ENCODE measurements around the gene NDUFAF8. TPM values are rescaled to one million over a fixed set of nuclear protein-coding genes. Genes with fewer than 3 reads are reported as not detected.

NDUFAF8 gene
- polyA plus RNA-seq, 1 donor from 2014 or later, result 76.4 TPM

GRCh38 chr17:81209141-81209540, 30.0 kb upstream of the NDUFAF8 start:
- no peak overlapping the region for H3K27ac ChIP-seq (ENCODE audit: low read length)
- H3K9me2 ChIP-seq (ENCODE audit: insufficient read depth, low read length), result no peaks in the 10 kb centered on the region
- TF ChIP-seq TAF1 (IDR thresholded peaks at IDR 0.05; ENCODE audit: low read depth), result no peak
- no peak for TF ChIP-seq RAD21 (conservative IDR thresholded peaks at IDR 0.05)
- TF ChIP-seq EP300 (conservative IDR thresholded peaks at IDR 0.05; ENCODE audit: poor library complexity, severe bottlenecking), result no peak
- TF ChIP-seq POLR2AphosphoS5 (IDR thresholded peaks at IDR 0.05), result no peak
- no peak for TF ChIP-seq REST (IDR thresholded peaks at IDR 0.05; ENCODE audit: borderline replicate concordance)
- no peak for TF ChIP-seq EZH2 (IDR thresholded peaks at IDR 0.05; ENCODE audit: borderline replicate concordance, insufficient read depth, low read length, poor library complexity, severe bottlenecking)
- no peak for TF ChIP-seq SMC3 (conservative IDR thresholded peaks at IDR 0.05; ENCODE audit: poor library complexity)
- TF ChIP-seq MXI1 (conservative IDR thresholded peaks at IDR 0.05; ENCODE audit: poor library complexity, severe bottlenecking), result no peak
- TF ChIP-seq CTCF (IDR thresholded peaks at IDR 0.05; ENCODE audit: poor library complexity, severe bottlenecking), result no peak
- no peaks in the 10 kb centered on the region for H3K36me3 ChIP-seq (ENCODE audit: insufficient read depth, low read length)
- no peak overlapping the region for H2AFZ ChIP-seq (ENCODE audit: low read depth, low read length)
- H3K79me2 ChIP-seq (replicated peaks; ENCODE audit: insufficient read depth, low read length), result no peaks in the 10 kb centered on the region
- H3K9ac ChIP-seq (ENCODE audit: low read length), result no peak overlapping the region
- H3F3A ChIP-seq (ENCODE audit: insufficient read depth, low read length, poor library complexity, severe bottlenecking), result no peaks in the 10 kb centered on the region
- no peaks in the 10 kb centered on the region for H4K20me1 ChIP-seq (ENCODE audit: insufficient read depth)
- H3K9me3 ChIP-seq (ENCODE audit: low read length), result no peaks in the 10 kb centered on the region
- no peak overlapping the region for H3K4me3 ChIP-seq (ENCODE audit: low read length)
- H3K27me3 ChIP-seq (ENCODE audit: insufficient read depth, low read depth, low read length), result no peaks in the 10 kb centered on the region
- H3K4me2 ChIP-seq (ENCODE audit: low read length), result no peak overlapping the region

GRCh38 chr17:81210466-81210865, 28.7 kb upstream of the NDUFAF8 start:
- no peaks in the 10 kb centered on the region for H3K9me3 ChIP-seq (ENCODE audit: low read length)
- no peaks in the 10 kb centered on the region for H4K20me1 ChIP-seq (ENCODE audit: insufficient read depth)
- no peak overlapping the region for H2AFZ ChIP-seq (ENCODE audit: low read depth, low read length)
- no peak overlapping the region for H3K4me3 ChIP-seq (ENCODE audit: low read length)
- no peak overlapping the region for H3K27ac ChIP-seq (ENCODE audit: low read length)
- H3K9ac ChIP-seq (ENCODE audit: low read length), result no peak overlapping the region
- no peaks in the 10 kb centered on the region for H3K27me3 ChIP-seq (ENCODE audit: insufficient read depth, low read depth, low read length)
- H3K4me2 ChIP-seq (ENCODE audit: low read length), result no peak overlapping the region
- H3F3A ChIP-seq (ENCODE audit: insufficient read depth, low read length, poor library complexity, severe bottlenecking), result no peaks in the 10 kb centered on the region
- TF ChIP-seq EZH2 (IDR thresholded peaks at IDR 0.05; ENCODE audit: borderline replicate concordance, insufficient read depth, low read length, poor library complexity, severe bottlenecking) (no peak), REST (IDR thresholded peaks at IDR 0.05; ENCODE audit: borderline replicate concordance) (no peak), EP300 (conservative IDR thresholded peaks at IDR 0.05; ENCODE audit: poor library complexity, severe bottlenecking) (no peak), TAF1 (IDR thresholded peaks at IDR 0.05; ENCODE audit: low read depth) (no peak)
- no peaks in the 10 kb centered on the region for H3K9me2 ChIP-seq (ENCODE audit: insufficient read depth, low read length)
- no peaks in the 10 kb centered on the region for H3K79me2 ChIP-seq (replicated peaks; ENCODE audit: insufficient read depth, low read length)
- H3K36me3 ChIP-seq (ENCODE audit: insufficient read depth, low read length), result no peaks in the 10 kb centered on the region

Measured in neural cell (in vitro differentiated cells).